Naive thymus-derived CD8-positive, alpha-beta T cell (primary cell): ENCODE results near the gene TP53BP2. TPM values are rescaled to one million over a fixed set of nuclear protein-coding genes. Genes with fewer than 3 reads are reported as not detected.
A peak's percentile ranks its signal among the peaks of the same experiment; 100 is the strongest.
"Not testable (repeated sequence)": the region's sequence is repeated elsewhere in the genome, so short reads cannot be mapped to it uniquely, and the experiment has no call there.

Source experiments
- ATAC-seq, 2 donors: fragments of 150-1000 bp; cut with Tn5 transposase in 1 of 2; sonication (Bioruptor Pico), chemical (Tn5 transposase) in 1 of 2; 1 replicate in 1 of 2; 2 replicates in 1 of 2; pipeline ENCODE4 v1.10.0; 2021; ENCODE audit warnings: mild to moderate bottlenecking in 2 of 2, moderate library complexity in 2 of 2
- POLR2A ChIA-PET: fragments of 350-600 bp; sonication (Branson Sonifier 250); formaldehyde crosslinking; loops from one replicate; lab custom pipeline; 2021; ENCODE audit warnings: antibody characterized with exemption; lab: Charles Lee
- DNase-seq, 10 donors: peaks; one replicate each; pipeline versions ENCODE4 v3.0.0 to v3.0.0-alpha.2; 2020 to 2022
- H3K27ac Mint-ChIP-seq, 10 donors: one replicate each; pipeline ENCODE4 v1.8.0; 2020 to 2022; ENCODE audit warnings: mild to moderate bottlenecking in 10 of 10, mixed read lengths in 10 of 10, moderate library complexity in 4 of 10, inconsistent platforms in 1 of 10
- H3K27me3 Mint-ChIP-seq, 5 donors: one replicate each; pipeline ENCODE4 v1.8.0; 2021 to 2022; ENCODE audit warnings: mixed read lengths in 5 of 5
- H3K36me3 Mint-ChIP-seq, 3 donors: one replicate each; pipeline ENCODE4 v1.8.0; 2020 to 2022; ENCODE audit warnings: mixed read lengths in 3 of 3, mild to moderate bottlenecking in 2 of 3, inconsistent platforms in 1 of 3
- H3K4me1 Mint-ChIP-seq, 4 donors: one replicate each; pipeline ENCODE4 v1.8.0; 2021 to 2022; ENCODE audit warnings: mixed read lengths in 4 of 4
- H3K4me3 Mint-ChIP-seq, 10 donors: one replicate each; pipeline ENCODE4 v1.8.0; 2020 to 2022; ENCODE audit warnings: mild to moderate bottlenecking in 10 of 10, mixed read lengths in 10 of 10, moderate library complexity in 6 of 10, inconsistent platforms in 1 of 10
- H3K9me3 Mint-ChIP-seq, 9 donors: one replicate each; pipeline ENCODE4 v1.8.0; 2020 to 2022; ENCODE audit warnings: mixed read lengths in 9 of 9, mild to moderate bottlenecking in 3 of 9, inconsistent platforms in 1 of 9, moderate library complexity in 1 of 9
- polyA plus RNA-seq, 3 donors: library from polyadenylated mRNA; unstranded; fragments of 300-500 nt; fragmentation: Illumina TruSeq; gene quantifications; one replicate each; pipeline ENCODE4 v1.2.3, GENCODE V29; 2021
- total RNA-seq, 8 experiments: library from RNA in 2 of 8; stranded (reverse) in 2 of 8; gene quantifications; one replicate each; pipeline ENCODE4 v1.2.3 and lab custom pipeline; 2021 to 2026

Gene TP53BP2
- total and polyA plus RNA-seq, 5 experiments from 2014 or later, result 7.4 to 46.2 (median 10.8) TPM

- POLR2A ChIA-PET, result interaction anchor here (1.0 kb wide), 1 partner anchor 143 kb away, joined by 3 read pairs; no protein-coding TSS in a partner anchor
- Mint-ChIP-seq H3K27me3 (peaks cover 2 to 17% (median 11%) of the 10 kb centered on the region in 5 donors), H3K4me1 (peaks cover 6 to 21% (median 12%) of the 10 kb centered on the region in 4 donors), H3K36me3 (peaks cover 0 to 5% (median 0%) of the 10 kb centered on the region in 3 donors), H3K27ac (no peak overlapping the region), H3K9me3 (no peaks in the 10 kb centered on the region), H3K4me3 (no peak overlapping the region)
- ATAC-seq (no peak), DNase-seq (no peak)
These were observed 3.9 kb upstream of the TP53BP2 start for GRCh38 chr1:223849352-223850254.

- Mint-ChIP-seq H3K27me3 (peaks cover 1 to 13% (median 5%) of the 10 kb centered on the region in 5 donors), H3K4me1 (peaks cover 14 to 30% (median 20%) of the 10 kb centered on the region in 4 donors), H3K9me3 (no peaks in the 10 kb centered on the region), H3K4me3 (peak overlapping the region in 2 of 10 donors; percentile 18 to 50), H3K27ac (peak overlapping the region in 1 of 10 donors; percentile 46), H3K36me3 (peaks cover 0 to 5% (median 0%) of the 10 kb centered on the region in 3 donors)
- POLR2A ChIA-PET, result interaction anchor here (1.0 kb wide), 1 partner anchor 144 kb away, joined by 3 read pairs; no protein-coding TSS in a partner anchor
- ATAC-seq, result no peak
- DNase-seq, result no peak
These were observed 2.8 kb upstream of the TP53BP2 start for GRCh38 chr1:223848536-223848935.

- no peaks in the 10 kb centered on the region for H3K9me3 Mint-ChIP-seq
- no peak for ATAC-seq
- no peak for DNase-seq
- peaks cover 14 to 35% (median 25%) of the 10 kb centered on the region in 4 donors for H3K4me1 Mint-ChIP-seq
- POLR2A ChIA-PET, result no interaction called here
- peak overlapping the region in 6 of 10 donors; percentile 6 to 91 (median 56) for H3K4me3 Mint-ChIP-seq
- peaks cover 0 to 5% (median 0%) of the 10 kb centered on the region in 3 donors for H3K36me3 Mint-ChIP-seq
- peak overlapping the region in 5 of 10 donors; percentile 16 to 53 (median 27) for H3K27ac Mint-ChIP-seq
- peaks cover 0 to 11% (median 0%) of the 10 kb centered on the region in 5 donors for H3K27me3 Mint-ChIP-seq
These were observed 2.1 kb upstream of the TP53BP2 start for GRCh38 chr1:223847781-223848345.

- Mint-ChIP-seq H3K36me3 (peaks cover 0 to 5% (median 0%) of the 10 kb centered on the region in 3 donors), H3K27me3 (peaks cover 0 to 6% (median 0%) of the 10 kb centered on the region in 5 donors), H3K4me3 (peak overlapping the region; percentile 89 to 98 (median 96)), H3K4me1 (peaks cover 16 to 52% (median 34%) of the 10 kb centered on the region in 4 donors), H3K27ac (peak overlapping the region; percentile 92 to 99 (median 98)), H3K9me3 (no peaks in the 10 kb centered on the region)
- POLR2A ChIA-PET, result interaction anchor here (0.9 to 3.9 kb wide), 10 partner anchors 10 to 1133 kb away, joined by 3 to 18 read pairs (median 6); partner anchors contain the start of genes AIDA, BROX and FBXO28
- DNase-seq (peak; percentile 45 to 81 (median 71)), ATAC-seq (peak; percentile 49 to 62)
These were observed 524 bp downstream of the TP53BP2 start for GRCh38 chr1:223845037-223845809.

- peak in 7 of 10 donors; percentile 17 to 69 (median 30) for DNase-seq
- POLR2A ChIA-PET, result interaction anchor here (1.6 to 3.9 kb wide), 5 partner anchors 9 to 132 kb away, joined by 4 to 18 read pairs (median 12); no protein-coding TSS in a partner anchor
- peak overlapping the region; percentile 92 to 99 (median 98) for H3K27ac Mint-ChIP-seq
- H3K27me3 Mint-ChIP-seq, result peaks cover 0 to 1% (median 0%) of the 10 kb centered on the region in 5 donors
- H3K36me3 Mint-ChIP-seq, result peaks cover 0 to 5% (median 0%) of the 10 kb centered on the region in 3 donors
- peak overlapping the region; percentile 89 to 98 (median 96) for H3K4me3 Mint-ChIP-seq
- H3K4me1 Mint-ChIP-seq, result peaks cover 16 to 55% (median 37%) of the 10 kb centered on the region in 4 donors
- no peaks in the 10 kb centered on the region for H3K9me3 Mint-ChIP-seq
- ATAC-seq, result peak; percentile 4 to 7
These were observed 1.0 kb downstream of the TP53BP2 start for GRCh38 chr1:223844787-223845036.

- Mint-ChIP-seq H3K4me1 (peaks cover 16 to 58% (median 37%) of the 10 kb centered on the region in 4 donors), H3K27ac (peak overlapping the region; percentile 92 to 99 (median 98)), H3K4me3 (peak overlapping the region; percentile 89 to 98 (median 96)), H3K36me3 (peaks cover 0 to 5% (median 0%) of the 10 kb centered on the region in 3 donors), H3K9me3 (no peaks in the 10 kb centered on the region), H3K27me3 (no peaks in the 10 kb centered on the region)
- POLR2A ChIA-PET, result interaction anchor here (0.7 to 3.9 kb wide), 6 partner anchors 9 to 503 kb away, joined by 3 to 18 read pairs (median 10); no protein-coding TSS in a partner anchor
- DNase-seq (no peak), ATAC-seq (no peak)
These were observed 1.6 kb downstream of the TP53BP2 start for GRCh38 chr1:223843934-223844786.

- Mint-ChIP-seq H3K36me3 (peaks cover 0 to 5% (median 0%) of the 10 kb centered on the region in 3 donors), H3K27me3 (no peaks in the 10 kb centered on the region), H3K9me3 (no peaks in the 10 kb centered on the region), H3K4me1 (peaks cover 23 to 69% (median 51%) of the 10 kb centered on the region in 4 donors), H3K4me3 (peak overlapping the region in 7 of 10 donors; percentile 2 to 51 (median 27)), H3K27ac (peak overlapping the region in 3 of 10 donors; percentile 27 to 70 (median 57))
- DNase-seq, result no peak
- POLR2A ChIA-PET, result no interaction called here
- ATAC-seq, result no peak
These were observed 3.0 kb downstream of the TP53BP2 start for GRCh38 chr1:223842784-223843183.

- POLR2A ChIA-PET, result interaction anchor here (1.0 kb wide), 1 partner anchor 20 kb away, joined by 3 read pairs; no protein-coding TSS in a partner anchor
- DNase-seq, ATAC-seq, H3K36me3 Mint-ChIP-seq, H3K9me3 Mint-ChIP-seq, H3K27me3 Mint-ChIP-seq, H3K4me3 Mint-ChIP-seq: not testable (repeated sequence)
- Mint-ChIP-seq H3K4me1 (peaks cover 23 to 66% (median 52%) of the 10 kb centered on the region in 4 donors), H3K27ac (peak overlapping the region in 1 of 10 donors; percentile 27)
These were observed 3.6 kb downstream of the TP53BP2 start for GRCh38 chr1:223841977-223842623.

GRCh38 chr1:223840254-223840653 is 5.5 kb downstream of the TP53BP2 start:
- H3K27me3 Mint-ChIP-seq, result no peaks in the 10 kb centered on the region
- peaks cover 0 to 5% (median 0%) of the 10 kb centered on the region in 3 donors for H3K36me3 Mint-ChIP-seq
- no peak for ATAC-seq
- DNase-seq, result no peak
- peak overlapping the region in 3 of 10 donors; percentile 22 to 39 (median 23) for H3K27ac Mint-ChIP-seq
- H3K4me1 Mint-ChIP-seq, result peaks cover 23 to 58% (median 48%) of the 10 kb centered on the region in 4 donors
- H3K9me3 Mint-ChIP-seq, result no peaks in the 10 kb centered on the region
- POLR2A ChIA-PET, result interaction anchor here (0.5 kb wide), 1 partner anchor 1653 kb away, joined by 3 read pairs; no protein-coding TSS in a partner anchor
- no peak overlapping the region for H3K4me3 Mint-ChIP-seq

GRCh38 chr1:223838125-223838854 is 7.5 kb downstream of the TP53BP2 start:
- DNase-seq (no peak), ATAC-seq (no peak)
- H3K4me3 Mint-ChIP-seq, result peak overlapping the region in 1 of 10 donors; percentile 11
- H3K36me3 Mint-ChIP-seq, result no peaks in the 10 kb centered on the region
- peaks cover 12 to 43% (median 33%) of the 10 kb centered on the region in 4 donors for H3K4me1 Mint-ChIP-seq
- POLR2A ChIA-PET, result no interaction called here
- H3K27me3 Mint-ChIP-seq, result no peaks in the 10 kb centered on the region
- H3K27ac Mint-ChIP-seq, result peak overlapping the region in 6 of 10 donors; percentile 22 to 63 (median 46)
- no peaks in the 10 kb centered on the region for H3K9me3 Mint-ChIP-seq
